Activated naive CD8-positive, alpha-beta T cell treated with anti-CD3 and anti-CD28 coated beads for 36 hours (primary cell): ENCODE measurements around the gene TSPAN9. TPM values are rescaled to one million over a fixed set of nuclear protein-coding genes. Genes with fewer than 3 reads are reported as not detected.
A peak's percentile ranks its signal among the peaks of the same experiment; 100 is the strongest.

ENCODE experiments used
- DNase-seq: peaks from one replicate; pipeline ENCODE4 v3.0.0; 2021
- H3K27ac Mint-ChIP-seq: one replicate; pipeline ENCODE4 v1.8.0; 2022; ENCODE audit warnings: mild to moderate bottlenecking, moderate library complexity, mixed read lengths
- H3K27me3 Mint-ChIP-seq: one replicate; pipeline ENCODE4 v1.8.0; 2022; ENCODE audit warnings: mild to moderate bottlenecking, mixed read lengths
- H3K36me3 Mint-ChIP-seq: one replicate; pipeline ENCODE4 v1.8.0; 2021; ENCODE audit warnings: mild to moderate bottlenecking, mixed read lengths
- H3K4me1 Mint-ChIP-seq: one replicate; pipeline ENCODE4 v1.8.0; 2021; ENCODE audit warnings: mixed read lengths
- H3K4me3 Mint-ChIP-seq: one replicate; pipeline ENCODE4 v1.8.0; 2022; ENCODE audit warnings: mild to moderate bottlenecking, moderate library complexity, mixed read lengths
- H3K9me3 Mint-ChIP-seq: one replicate; pipeline ENCODE4 v1.8.0; 2022; ENCODE audit warnings: mixed read lengths
- total RNA-seq, 2 experiments: library from RNA; stranded (reverse); gene quantifications; one replicate each; pipeline ENCODE4 v1.2.3, GENCODE V29; 2021

Gene TSPAN9
- total RNA-seq, 2 experiments from 2014 or later, result 0.24 to 0.31 TPM

DNA sequence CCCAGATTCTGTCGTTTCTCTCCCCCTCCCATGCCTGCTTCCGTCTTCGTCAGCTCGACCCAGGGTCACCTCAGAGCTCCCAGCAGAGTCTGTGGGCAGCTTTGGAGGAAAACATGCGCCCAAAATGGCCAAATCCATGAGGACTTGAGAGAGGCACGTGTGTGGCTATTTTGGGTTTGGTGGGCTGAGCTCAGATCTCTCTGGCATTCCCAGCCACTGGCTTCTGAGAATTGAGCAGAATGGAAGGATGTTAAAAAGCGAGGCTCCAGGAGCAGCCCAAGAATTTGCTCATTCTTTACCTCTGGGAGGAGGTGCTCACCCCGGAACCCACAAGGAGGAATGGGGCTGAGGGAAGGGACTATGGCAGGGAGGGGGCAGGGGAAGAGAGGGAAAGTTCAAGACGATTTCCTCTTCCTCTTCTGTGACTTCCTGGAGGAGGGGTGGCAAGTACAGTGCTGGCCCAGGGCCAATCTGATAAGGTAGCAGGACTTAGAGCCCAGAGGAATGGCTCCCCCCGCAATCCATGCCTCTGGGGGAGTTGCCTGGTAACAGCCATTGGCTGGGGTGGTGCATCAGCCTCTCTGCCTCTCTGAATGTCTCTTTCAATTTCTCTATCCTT, 20.1 kb downstream of the TSPAN9 start:
- no peak overlapping the region for H3K27ac Mint-ChIP-seq
- H3K4me3 Mint-ChIP-seq, result no peak overlapping the region
- H3K9me3 Mint-ChIP-seq, result peaks cover 19% of the 10 kb centered on the region
- DNase-seq, result no peak
- H3K36me3 Mint-ChIP-seq, result peaks cover 10% of the 10 kb centered on the region
- peaks cover 11% of the 10 kb centered on the region for H3K4me1 Mint-ChIP-seq
- peaks cover 4% of the 10 kb centered on the region for H3K27me3 Mint-ChIP-seq

DNA sequence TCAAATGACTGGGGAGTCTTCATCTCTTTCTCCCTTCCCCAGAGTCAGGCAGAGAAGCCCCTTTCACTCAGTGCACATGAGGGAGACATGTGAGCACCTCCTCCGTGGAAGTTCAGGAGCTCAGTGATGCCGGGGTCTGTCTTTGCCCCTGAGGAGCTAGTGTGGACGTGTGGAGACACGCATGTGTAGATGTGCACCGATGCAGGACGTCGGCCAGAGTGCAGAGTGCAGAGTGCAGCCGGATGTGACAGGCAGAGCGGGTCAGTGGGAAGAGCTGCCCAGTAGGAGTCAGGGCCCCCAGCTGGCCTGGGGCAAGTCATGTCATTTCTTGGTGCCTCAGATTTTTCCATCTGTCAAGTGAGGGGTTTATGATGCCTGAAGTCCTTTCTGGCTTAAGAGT, 20.7 kb downstream of the TSPAN9 start:
- Mint-ChIP-seq H3K9me3 (peaks cover 19% of the 10 kb centered on the region), H3K27me3 (peaks cover 4% of the 10 kb centered on the region), H3K4me3 (no peak overlapping the region), H3K27ac (no peak overlapping the region), H3K36me3 (peaks cover 10% of the 10 kb centered on the region), H3K4me1 (peaks cover 11% of the 10 kb centered on the region)
- no peak for DNase-seq

DNA sequence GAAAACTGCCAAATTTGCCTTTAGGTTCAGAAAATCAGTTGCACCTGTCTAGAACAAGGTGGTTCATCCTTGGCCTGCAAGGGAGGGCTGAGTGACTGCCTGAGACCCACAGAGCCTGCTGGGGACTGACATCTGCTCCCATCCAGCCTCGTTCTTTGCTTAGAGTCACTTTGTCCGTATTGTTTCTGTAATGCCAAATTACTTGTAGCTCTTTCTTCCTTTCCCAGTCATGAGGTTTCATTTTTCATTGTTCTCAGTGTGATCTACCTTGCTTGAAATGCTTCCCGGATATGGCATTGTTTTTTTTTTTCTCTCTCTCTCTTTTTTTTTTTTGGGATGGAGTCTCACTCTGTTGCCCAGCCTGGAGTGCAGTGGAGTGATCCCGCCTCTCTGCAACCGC, 21.3 kb downstream of the TSPAN9 start:
- peaks cover 19% of the 10 kb centered on the region for H3K9me3 Mint-ChIP-seq
- peaks cover 10% of the 10 kb centered on the region for H3K36me3 Mint-ChIP-seq
- no peak for DNase-seq
- H3K27me3 Mint-ChIP-seq, result peaks cover 4% of the 10 kb centered on the region
- no peak overlapping the region for H3K4me3 Mint-ChIP-seq
- peak overlapping the region; percentile 18 for H3K27ac Mint-ChIP-seq
- peaks cover 11% of the 10 kb centered on the region for H3K4me1 Mint-ChIP-seq

DNA sequence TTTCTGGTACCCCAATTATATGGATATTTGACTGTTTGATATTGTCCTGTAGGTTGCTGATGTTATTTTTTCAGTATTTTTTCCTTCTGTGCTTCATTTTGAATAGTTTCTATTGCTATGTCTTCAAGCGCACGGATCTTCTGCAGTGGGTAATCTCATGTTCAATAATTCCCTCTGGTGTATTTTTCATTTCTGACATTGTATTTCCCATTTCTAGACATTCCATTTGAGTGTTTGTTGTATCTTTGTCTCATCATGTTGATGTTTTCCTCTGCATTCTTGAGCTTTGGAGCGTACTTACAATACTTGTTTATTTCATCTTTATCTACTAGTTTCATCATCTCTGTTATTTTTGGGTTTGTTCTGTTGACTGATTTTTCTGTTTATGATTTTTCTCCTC, 22.0 kb downstream of the TSPAN9 start:
- peaks cover 11% of the 10 kb centered on the region for H3K4me1 Mint-ChIP-seq
- no peak overlapping the region for H3K27ac Mint-ChIP-seq
- peaks cover 19% of the 10 kb centered on the region for H3K9me3 Mint-ChIP-seq
- H3K27me3 Mint-ChIP-seq, result peaks cover 9% of the 10 kb centered on the region
- H3K4me3 Mint-ChIP-seq, result no peak overlapping the region
- H3K36me3 Mint-ChIP-seq, result peaks cover 10% of the 10 kb centered on the region
- no peak for DNase-seq

DNA sequence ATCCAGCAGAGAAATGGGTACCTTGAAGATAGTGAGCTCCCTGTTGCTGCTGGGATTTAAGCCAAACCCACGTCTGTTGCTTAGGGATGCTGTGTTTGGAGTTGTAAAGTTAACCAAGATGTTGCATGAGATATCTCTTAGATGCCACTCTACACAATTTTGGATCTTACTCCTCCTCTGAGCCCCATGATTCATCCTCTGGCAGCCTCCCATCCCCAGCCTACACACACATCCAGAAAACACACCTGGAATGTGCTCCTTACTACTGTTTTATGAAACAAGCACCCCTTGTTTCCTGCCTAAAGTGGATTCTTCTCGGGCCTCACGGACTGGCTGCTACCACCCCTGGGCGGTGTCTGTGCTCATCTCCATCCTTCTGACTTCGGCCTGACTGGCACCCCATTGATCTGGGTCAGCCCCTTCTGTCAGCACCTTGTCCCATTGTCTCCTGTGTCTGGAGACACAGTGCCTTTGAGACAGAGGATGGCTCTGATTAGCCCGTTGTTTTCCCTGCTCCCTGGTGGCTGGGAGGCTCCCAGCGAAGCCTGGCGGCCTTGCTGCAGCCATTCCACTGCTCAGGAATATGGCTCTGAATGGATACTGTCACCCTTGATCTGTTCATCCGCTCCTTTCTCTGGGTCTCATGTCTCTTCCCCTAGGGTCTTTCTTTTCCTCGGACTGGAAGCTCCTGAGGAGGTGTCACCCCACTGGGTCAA, 24.3 kb downstream of the TSPAN9 start:
- H3K4me3 Mint-ChIP-seq, result no peak overlapping the region
- H3K27me3 Mint-ChIP-seq, result peaks cover 5% of the 10 kb centered on the region
- peaks cover 14% of the 10 kb centered on the region for H3K9me3 Mint-ChIP-seq
- H3K36me3 Mint-ChIP-seq, result peaks cover 6% of the 10 kb centered on the region
- H3K27ac Mint-ChIP-seq, result no peak overlapping the region
- no peak for DNase-seq
- H3K4me1 Mint-ChIP-seq, result peaks cover 11% of the 10 kb centered on the region

DNA sequence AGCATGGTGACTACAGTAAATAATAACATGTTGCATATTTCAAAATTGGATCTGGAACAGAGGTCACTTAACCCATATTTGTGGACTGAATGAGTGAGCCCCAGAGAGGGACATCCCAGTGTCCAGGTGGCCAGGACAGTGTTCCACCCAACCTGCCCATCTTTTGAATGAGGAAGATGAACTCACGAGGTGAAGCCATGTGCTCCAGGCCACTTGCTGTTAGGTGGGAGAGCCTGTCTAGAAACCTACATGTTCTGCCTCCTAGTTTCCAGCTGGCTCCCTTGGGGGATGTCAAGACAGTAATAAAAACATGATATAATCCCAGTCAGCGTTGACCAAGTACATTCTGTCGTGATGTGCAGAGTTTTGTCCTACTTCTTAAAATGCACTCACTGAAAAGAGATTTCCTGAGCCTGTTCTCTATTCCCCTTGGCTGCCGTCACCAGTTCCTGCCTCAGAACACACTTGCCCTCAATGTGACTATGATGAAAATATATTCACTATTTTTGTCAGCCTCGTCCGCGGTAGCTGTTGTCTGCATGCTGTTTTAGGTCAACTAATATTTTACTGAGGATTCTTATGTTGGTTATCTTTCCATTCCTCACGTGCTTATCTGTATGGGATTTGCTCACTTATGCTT, 25.7 kb downstream of the TSPAN9 start:
- no peak for DNase-seq
- Mint-ChIP-seq H3K4me1 (peaks cover 2% of the 10 kb centered on the region), H3K9me3 (peaks cover 14% of the 10 kb centered on the region), H3K4me3 (no peak overlapping the region), H3K36me3 (peaks cover 6% of the 10 kb centered on the region), H3K27me3 (peaks cover 5% of the 10 kb centered on the region), H3K27ac (no peak overlapping the region)

DNA sequence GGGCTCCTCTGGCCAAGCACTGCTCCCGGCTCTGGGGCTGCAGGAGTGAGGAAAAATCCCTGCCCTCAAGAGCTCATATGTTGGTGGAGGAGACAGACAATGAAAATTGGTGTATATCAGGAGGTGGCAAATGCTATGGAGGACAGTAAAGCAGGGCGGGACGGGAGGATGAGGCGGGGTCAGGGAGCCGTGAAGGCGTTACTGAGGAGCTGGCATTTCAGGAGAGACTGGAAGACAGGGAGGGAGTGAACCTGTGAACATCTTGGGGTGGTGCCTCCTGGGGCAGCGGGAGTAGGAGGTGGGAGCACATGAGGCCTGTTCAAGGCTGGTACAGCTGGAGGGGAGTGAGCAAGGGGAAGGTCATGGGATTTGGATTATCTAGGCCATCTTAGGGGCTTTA, 26.6 kb downstream of the TSPAN9 start:
- peaks cover 6% of the 10 kb centered on the region for H3K36me3 Mint-ChIP-seq
- H3K4me3 Mint-ChIP-seq, result no peak overlapping the region
- DNase-seq, result no peak
- peaks cover 5% of the 10 kb centered on the region for H3K27me3 Mint-ChIP-seq
- no peaks in the 10 kb centered on the region for H3K4me1 Mint-ChIP-seq
- no peak overlapping the region for H3K27ac Mint-ChIP-seq
- peaks cover 11% of the 10 kb centered on the region for H3K9me3 Mint-ChIP-seq

DNA sequence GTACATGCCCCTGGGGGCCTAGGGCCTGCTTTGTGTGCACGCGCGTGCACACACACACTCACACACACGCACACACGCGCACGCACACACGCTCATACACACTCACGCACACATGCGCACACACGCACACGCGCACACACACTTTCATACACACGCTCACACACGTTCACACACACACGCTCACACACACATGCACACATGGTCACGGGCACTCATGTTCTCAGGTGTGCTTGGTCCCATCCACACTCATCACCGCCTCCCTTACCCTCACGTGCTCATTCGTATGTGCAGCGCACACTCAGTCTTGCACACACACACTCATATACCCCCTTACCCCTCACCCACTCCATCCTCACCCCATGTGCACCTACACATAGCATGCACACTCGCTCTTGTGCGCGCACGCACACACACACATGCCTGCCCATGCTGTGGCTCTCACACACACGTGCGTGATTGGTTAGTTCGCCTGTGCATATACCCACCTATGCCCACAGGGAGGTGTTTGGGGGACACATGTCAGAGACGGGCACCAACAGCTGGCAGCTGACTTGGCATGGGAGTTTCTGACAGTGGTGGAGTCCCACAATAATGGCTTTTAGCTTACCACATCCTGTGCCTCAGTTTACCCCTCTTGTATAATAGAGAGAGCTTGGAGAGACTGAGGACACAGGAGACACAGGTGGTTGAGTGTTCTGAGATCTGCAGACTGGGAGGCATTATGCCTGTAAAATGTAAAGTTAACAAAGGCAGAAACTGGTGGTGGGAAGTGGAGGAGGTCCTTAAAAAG, 28.7 kb downstream of the TSPAN9 start:
- H3K4me3 Mint-ChIP-seq, result no peak overlapping the region

DNA sequence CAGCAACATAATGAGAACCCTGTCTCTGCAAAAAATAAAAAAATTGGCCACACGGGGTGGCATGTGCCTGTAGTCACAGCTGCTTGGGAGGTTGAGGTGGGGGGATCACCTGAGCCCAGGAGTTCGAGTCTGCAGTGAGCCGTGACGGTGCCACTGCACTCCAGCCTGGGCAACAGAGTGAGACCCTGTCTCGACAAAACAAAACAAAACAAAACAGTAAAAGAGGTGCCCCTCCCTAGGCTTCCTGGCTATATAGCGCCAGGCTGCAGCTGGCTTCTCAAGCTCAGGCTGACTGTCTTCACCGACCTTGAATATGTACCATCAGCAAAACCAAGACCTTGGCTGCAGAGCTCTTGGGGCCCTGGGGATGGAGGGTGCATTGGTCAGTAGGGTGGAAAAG, 29.4 kb downstream of the TSPAN9 start:
- H3K9me3 Mint-ChIP-seq, result no peaks in the 10 kb centered on the region
- H3K4me3 Mint-ChIP-seq, result no peak overlapping the region
- H3K27ac Mint-ChIP-seq, result no peak overlapping the region
- peaks cover 5% of the 10 kb centered on the region for H3K27me3 Mint-ChIP-seq
- H3K4me1 Mint-ChIP-seq, result no peaks in the 10 kb centered on the region
- no peak for DNase-seq
- no peaks in the 10 kb centered on the region for H3K36me3 Mint-ChIP-seq

More for the DNA sequence above, 28.7 kb downstream of the TSPAN9 start:
- Mint-ChIP-seq H3K27ac (no peak overlapping the region), H3K27me3 (peaks cover 5% of the 10 kb centered on the region), H3K36me3 (no peaks in the 10 kb centered on the region), H3K9me3 (no peaks in the 10 kb centered on the region), H3K4me1 (no peaks in the 10 kb centered on the region)
- no peak for DNase-seq

DNA sequence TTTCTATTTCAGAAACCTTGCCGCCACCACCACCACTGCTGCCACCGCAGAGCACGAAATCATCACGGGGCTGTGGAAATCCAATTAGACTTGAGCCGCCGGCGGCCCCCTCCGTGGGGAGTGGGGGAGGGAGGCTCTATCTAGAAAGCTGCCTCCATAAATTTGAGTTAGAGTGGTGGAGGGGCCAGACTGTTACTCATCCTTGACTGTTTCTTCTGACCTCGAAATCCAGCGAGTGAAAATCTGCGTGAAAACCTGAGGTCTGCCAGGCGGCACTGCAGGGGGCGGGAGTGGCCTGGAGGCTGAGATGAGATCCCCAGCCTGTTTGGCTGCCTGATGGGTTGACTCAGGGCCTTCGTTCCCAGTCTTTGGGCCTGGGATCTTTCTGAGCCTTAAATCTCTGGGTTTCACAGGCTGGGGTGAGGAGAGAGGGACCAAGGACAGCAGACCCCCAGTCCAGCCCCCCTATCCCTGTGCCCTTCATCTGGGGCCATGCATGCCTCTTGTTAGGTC, 29.9 kb downstream of the TSPAN9 start:
- no peaks in the 10 kb centered on the region for H3K4me1 Mint-ChIP-seq
- H3K27me3 Mint-ChIP-seq, result peaks cover 5% of the 10 kb centered on the region
- H3K36me3 Mint-ChIP-seq, result no peaks in the 10 kb centered on the region
- H3K4me3 Mint-ChIP-seq, result no peak overlapping the region
- H3K9me3 Mint-ChIP-seq, result no peaks in the 10 kb centered on the region
- no peak for DNase-seq
- H3K27ac Mint-ChIP-seq, result no peak overlapping the region

DNA sequence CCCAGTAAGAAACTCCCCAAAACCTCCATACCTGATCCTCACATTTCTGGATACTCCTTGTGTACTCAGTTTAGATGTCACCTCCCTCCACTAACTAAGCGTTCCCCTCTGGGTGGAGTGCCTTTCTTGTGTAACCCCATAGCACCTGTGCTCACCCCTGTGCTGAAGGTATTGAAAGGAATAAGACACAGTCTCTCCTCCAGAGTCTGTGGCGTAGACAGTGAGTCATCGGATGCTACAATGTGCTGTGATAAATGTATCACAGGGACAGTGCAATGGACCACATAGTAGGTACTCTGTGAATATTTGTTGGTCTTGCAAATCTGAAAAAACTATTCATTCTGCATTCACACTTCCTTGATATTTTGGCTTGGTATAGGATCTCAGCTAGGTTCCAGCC, 30.8 kb downstream of the TSPAN9 start:
- H3K4me3 Mint-ChIP-seq, result no peak overlapping the region
- H3K27ac Mint-ChIP-seq, result no peak overlapping the region
- no peaks in the 10 kb centered on the region for H3K36me3 Mint-ChIP-seq

DNA sequence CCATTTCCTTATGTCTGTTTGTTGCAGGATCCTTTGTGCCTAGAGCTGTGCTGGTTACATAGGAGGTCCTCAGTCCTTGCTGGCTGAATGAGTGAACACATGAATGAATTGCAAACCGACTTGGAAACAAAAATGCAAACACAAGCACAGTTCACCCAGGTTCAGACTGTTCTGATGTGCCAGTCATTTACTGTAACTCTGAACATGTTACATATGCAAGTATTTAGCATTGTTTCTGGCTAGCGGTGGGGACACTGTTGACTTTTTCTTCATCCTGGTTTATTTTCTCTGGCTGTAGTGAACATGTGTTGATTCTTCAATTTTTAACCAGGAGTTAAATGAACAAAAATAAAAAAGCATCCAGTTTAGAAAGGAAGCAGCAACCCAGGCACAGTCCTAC, 33.4 kb downstream of the TSPAN9 start:
- no peak for DNase-seq
- Mint-ChIP-seq H3K36me3 (no peaks in the 10 kb centered on the region), H3K27me3 (peaks cover 6% of the 10 kb centered on the region), H3K27ac (no peak overlapping the region), H3K4me3 (no peak overlapping the region), H3K4me1 (no peaks in the 10 kb centered on the region), H3K9me3 (no peaks in the 10 kb centered on the region)

More for the DNA sequence above, 30.8 kb downstream of the TSPAN9 start:
- H3K4me1 Mint-ChIP-seq, result no peaks in the 10 kb centered on the region
- no peak for DNase-seq
- no peaks in the 10 kb centered on the region for H3K9me3 Mint-ChIP-seq
- H3K27me3 Mint-ChIP-seq, result peaks cover 5% of the 10 kb centered on the region

DNA sequence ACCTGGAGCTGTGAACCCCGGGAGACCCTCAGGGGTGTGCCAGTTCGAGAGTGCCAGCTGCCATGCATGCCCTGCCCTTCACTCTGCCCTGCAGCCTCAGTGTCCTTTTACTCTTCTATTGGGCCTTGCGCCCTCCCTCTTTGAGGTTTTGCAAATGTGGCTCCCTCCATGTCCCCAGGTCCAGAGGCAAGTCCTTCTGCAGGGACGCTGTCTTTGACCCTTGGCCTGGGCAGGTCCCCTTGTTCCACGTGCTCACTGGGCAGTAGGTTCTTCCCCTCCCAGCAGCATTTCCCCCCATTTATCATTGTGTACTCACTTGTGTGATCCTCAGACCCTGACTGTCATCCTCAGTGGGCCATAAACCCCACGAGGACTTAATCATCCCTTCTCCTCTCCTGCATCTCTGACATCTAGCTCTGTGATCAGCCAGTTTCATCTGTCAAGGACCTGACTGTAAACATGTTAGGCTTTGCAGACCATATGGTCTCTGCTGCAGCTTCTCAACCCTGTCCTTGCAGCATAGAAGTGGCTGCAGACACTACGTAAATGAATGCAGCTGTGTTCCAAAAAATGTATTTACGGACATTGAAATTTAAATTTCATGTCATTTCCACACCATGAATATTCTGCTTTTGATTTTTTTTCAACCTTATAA, 36.6 kb downstream of the TSPAN9 start:
- peaks cover 6% of the 10 kb centered on the region for H3K4me1 Mint-ChIP-seq
- no peaks in the 10 kb centered on the region for H3K9me3 Mint-ChIP-seq
- no peak overlapping the region for H3K4me3 Mint-ChIP-seq
- DNase-seq, result no peak
- H3K27me3 Mint-ChIP-seq, result peaks cover 28% of the 10 kb centered on the region
- H3K36me3 Mint-ChIP-seq, result no peaks in the 10 kb centered on the region
- no peak overlapping the region for H3K27ac Mint-ChIP-seq

DNA sequence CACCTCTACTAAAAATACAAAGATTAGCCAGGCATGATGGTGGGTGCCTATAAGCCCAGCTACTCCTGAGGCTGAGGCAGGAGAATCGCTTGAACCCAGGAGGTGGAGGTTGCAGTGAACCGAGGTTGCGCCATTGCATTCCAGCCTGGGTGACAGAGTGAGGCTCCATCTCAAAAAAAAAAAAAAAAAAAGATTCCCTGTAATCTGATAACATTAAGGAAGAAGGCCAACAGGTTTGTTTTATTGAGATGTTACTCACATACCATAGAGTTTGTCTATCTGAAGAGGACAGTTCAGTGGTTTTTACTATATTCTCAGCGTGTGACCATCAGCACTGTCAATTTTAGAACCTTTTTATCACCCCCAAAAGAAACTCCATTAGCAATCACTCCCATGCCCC, 37.5 kb downstream of the TSPAN9 start:
- no peak for DNase-seq
- H3K27ac Mint-ChIP-seq, result no peak overlapping the region
- H3K4me1 Mint-ChIP-seq, result peaks cover 14% of the 10 kb centered on the region
- H3K27me3 Mint-ChIP-seq, result peaks cover 36% of the 10 kb centered on the region
- no peak overlapping the region for H3K4me3 Mint-ChIP-seq
- no peaks in the 10 kb centered on the region for H3K36me3 Mint-ChIP-seq
- H3K9me3 Mint-ChIP-seq, result no peaks in the 10 kb centered on the region
